ENCODE data around the gene PDXP.

GRCh38 chr22:37679670-37680069 is 21.1 kb downstream of the PDXP start:
- TF ChIP-seq EZH2 (IDR thresholded peaks at IDR 0.05; ENCODE audit: low read depth) (no peak), CTCF (conservative IDR thresholded peaks at IDR 0.05) (no peak)

Data from PC-9 (cell line).